DND-41 (cell line): ENCODE measurements around the gene LCOR.

Source experiments
- ATAC-seq: fragments of 200-7000 bp; cut with Tn5 transposase; 3 replicates; pipeline ENCODE4 v1.9.1; 2021; ENCODE audit warnings: low read depth; ENCODE audit not compliant: insufficient read depth
- DNase-seq: peaks from one replicate; pipeline ENCODE4 v3.0.0-alpha.2; 2020
- H2AFZ ChIP-seq: 2 replicates; pipeline ENCODE4 v1.6.0; 2012; ENCODE audit warnings: low read depth, low read length
- H3K27ac ChIP-seq: 2 replicates; pipeline ENCODE4 v1.5.1; 2012; ENCODE audit warnings: low read length, inconsistent platforms
- H3K27me3 ChIP-seq: fragments of 200-600 bp; sonication (generic); 2 replicates; pipeline ENCODE4 v1.6.0; 2012; ENCODE audit warnings: low read length, mild to moderate bottlenecking, inconsistent platforms; ENCODE audit not compliant: insufficient read depth, poor library complexity
- H3K36me3 ChIP-seq: 2 replicates; pipeline ENCODE4 v1.5.1; 2012; ENCODE audit warnings: low read length, inconsistent platforms; ENCODE audit not compliant: insufficient read depth
- H3K4me1 ChIP-seq: 2 replicates; pipeline ENCODE4 v1.5.1; 2012; ENCODE audit warnings: mild to moderate bottlenecking, low read length; ENCODE audit not compliant: insufficient read depth
- H3K4me2 ChIP-seq: 2 replicates; pipeline ENCODE4 v1.6.0; 2012; ENCODE audit warnings: mild to moderate bottlenecking, moderate library complexity, low read length, inconsistent platforms; ENCODE audit not compliant: insufficient read depth
- H3K4me3 ChIP-seq, 2 experiments: fragments of 200-600 bp in 1 of 2; shearing (Covaris generic) in 1 of 2; 2 replicates each; pipeline ENCODE4 v1.5.1; 2012 to 2016; ENCODE audit warnings: inconsistent platforms in 2 of 2, low read length in 2 of 2, mild to moderate bottlenecking in 2 of 2, low read depth in 1 of 2, moderate library complexity in 1 of 2
- H3K79me2 ChIP-seq: 2 replicates; pipeline ENCODE4 v1.6.0; 2012; ENCODE audit warnings: low read length, inconsistent platforms; ENCODE audit not compliant: insufficient read depth
- H3K9ac ChIP-seq: 2 replicates; pipeline ENCODE4 v1.6.0; 2012; ENCODE audit warnings: low read depth, mild to moderate bottlenecking, inconsistent platforms, low read length, moderate library complexity
- H3K9me3 ChIP-seq: 2 replicates; pipeline ENCODE4 v1.5.1; 2012; ENCODE audit warnings: low read length, moderate library complexity, mild to moderate bottlenecking, inconsistent platforms; ENCODE audit not compliant: insufficient read depth, severe bottlenecking
- H4K20me1 ChIP-seq: 2 replicates; pipeline ENCODE4 v1.6.0; 2012; ENCODE audit warnings: low read length; ENCODE audit not compliant: insufficient read depth
- CTCF ChIP-seq: IDR thresholded peaks from 2 replicates; pipeline ENCODE4 v1.5.1; 2012; ENCODE audit warnings: borderline replicate concordance, low read length, moderate library complexity, mild to moderate bottlenecking; ENCODE audit not compliant: poor library complexity, severe bottlenecking; ENCODE audit errors: extremely low read depth
- EZH2 ChIP-seq: IDR thresholded peaks from 3 replicates; pipeline ENCODE4 v1.6.1; 2012; ENCODE audit warnings: borderline replicate concordance, low read depth, mild to moderate bottlenecking, moderate library complexity, low read length, inconsistent platforms; ENCODE audit not compliant: severe bottlenecking

The LCOR gene

GRCh38 chr10:97025613-97026242 is 193.6 kb downstream of the LCOR start:
- ATAC-seq, result peak; percentile 90
- H4K20me1 ChIP-seq, result no peaks in the 10 kb centered on the region
- DNase-seq, result peak; percentile 59
- H2AFZ ChIP-seq, result no peak overlapping the region
- no peak overlapping the region for H3K4me2 ChIP-seq
- TF ChIP-seq EZH2 (no peak), CTCF (peak; percentile 79)
- no peaks in the 10 kb centered on the region for H3K79me2 ChIP-seq
- H3K9me3 ChIP-seq, result no peaks in the 10 kb centered on the region
- no peak overlapping the region for H3K4me3 ChIP-seq
- no peak overlapping the region for H3K9ac ChIP-seq
- H3K27me3 ChIP-seq, result no peaks in the 10 kb centered on the region
- H3K4me1 ChIP-seq, result no peaks in the 10 kb centered on the region
- H3K36me3 ChIP-seq, result no peaks in the 10 kb centered on the region
- no peak overlapping the region for H3K27ac ChIP-seq

GRCh38 chr10:97028126-97028831 is 196.2 kb downstream of the LCOR start:
- ATAC-seq (no peak), DNase-seq (no peak)
- Histone ChIP-seq H3K79me2 (no peaks in the 10 kb centered on the region), H2AFZ (no peak overlapping the region), H3K4me2 (no peak overlapping the region), H3K4me1 (no peaks in the 10 kb centered on the region), H3K9me3 (no peaks in the 10 kb centered on the region), H4K20me1 (no peaks in the 10 kb centered on the region), H3K9ac (no peak overlapping the region), H3K4me3 (no peak overlapping the region), H3K27me3 (peaks cover 3% of the 10 kb centered on the region), H3K36me3 (no peaks in the 10 kb centered on the region), H3K27ac (no peak overlapping the region)
- TF ChIP-seq EZH2, result no peak
- no peak for TF ChIP-seq CTCF

- DNase-seq (no peak), ATAC-seq (no peak)
- Histone ChIP-seq H3K9ac (no peak overlapping the region), H3K79me2 (no peaks in the 10 kb centered on the region), H3K27ac (no peak overlapping the region), H2AFZ (no peak overlapping the region), H3K9me3 (no peaks in the 10 kb centered on the region), H3K4me3 (no peak overlapping the region), H3K4me2 (no peak overlapping the region), H3K27me3 (peaks cover 3% of the 10 kb centered on the region), H3K36me3 (no peaks in the 10 kb centered on the region), H3K4me1 (no peaks in the 10 kb centered on the region), H4K20me1 (no peaks in the 10 kb centered on the region)
- no peak for TF ChIP-seq CTCF
- TF ChIP-seq EZH2, result no peak
These were observed 196.7 kb downstream of the LCOR start for GRCh38 chr10:97028832-97029178.
